HL-60/S4 treated with phorbol 12-myristate 13-acetate at 8.2 ng/mL for 4 days and 3 days (cell line): ENCODE results near the gene SNRPD2.

Experiments
- in situ Hi-C: fragments of 300-500 bp; cut with MboI; formaldehyde crosslinking; loops from 2 replicates; pipeline ENCODE4 v1.15.0; 2022; ENCODE audit warnings: low sequenced_read_pairs

The SNRPD2 gene

GRCh38 chr19:45659096-45659729 is 32.5 kb downstream of the SNRPD2 start:
- in situ Hi-C loops: no loop called here

GRCh38 chr19:45657520-45658167 is 34.1 kb downstream of the SNRPD2 start:
- in situ Hi-C loops: no loop called here

GRCh38 chr19:45655073-45655472 is 36.7 kb downstream of the SNRPD2 start:
- in situ Hi-C loops: no loop called here

- in situ Hi-C loops: no loop called here
Observed at GRCh38 chr19:45653634-45654033, 38.1 kb downstream of the SNRPD2 start.

GRCh38 chr19:45650722-45651121 is 41.0 kb downstream of the SNRPD2 start:
- in situ Hi-C loops: no loop called here

- in situ Hi-C loops: no loop called here
Observed at GRCh38 chr19:45646345-45646698, 45.4 kb downstream of the SNRPD2 start.

GRCh38 chr19:45645631-45646344 is 46.0 kb downstream of the SNRPD2 start:
- in situ Hi-C loops: no loop called here

GRCh38 chr19:45645068-45645630 is 46.6 kb downstream of the SNRPD2 start:
- in situ Hi-C loops: no loop called here

- in situ Hi-C loops: no loop called here
Observed at GRCh38 chr19:45643927-45644771, 47.6 kb downstream of the SNRPD2 start.

GRCh38 chr19:45643024-45643926 is 48.5 kb downstream of the SNRPD2 start:
- in situ Hi-C loops: no loop called here

- in situ Hi-C loops: no loop called here
Observed at GRCh38 chr19:45641274-45642105, 50.3 kb downstream of the SNRPD2 start.

- in situ Hi-C loops: no loop called here
Observed at GRCh38 chr19:45640849-45641273, 50.9 kb downstream of the SNRPD2 start.

GRCh38 chr19:45638930-45639729 is 52.6 kb downstream of the SNRPD2 start, which contains the start of gene EML2:
Gene EML2, minus strand, starts transcription at chr19:45639397. Its CDS starts 21 bp downstream, at chr19:45639376.
- in situ Hi-C loops: no loop called here

- in situ Hi-C loops: no loop called here
Observed at GRCh38 chr19:45637890-45638667, 53.7 kb downstream of the SNRPD2 start.
